ENCODE data around the gene FUS. TPM values are rescaled to one million over a fixed set of nuclear protein-coding genes. Genes with fewer than 3 reads are reported as not detected.

Gene FUS
- total and polyA plus RNA-seq, 2 of the 8 experiments (the other 6 are each of a cell fraction or from before 2014, with no cell fraction given) = 484 to 685 TPM

- H3K4me3 ChIP-seq (ENCODE audit: extremely low read depth in 1 of 4, insufficient read depth in 2 of 4, low read depth in 3 of 4, low read length in 4 of 4) = no peak overlapping the region
- no peak overlapping the region for H4K8ac ChIP-seq (ENCODE audit: extremely low read depth, insufficient read depth, low read length)
- DNase-seq (ENCODE audit: low read depth in 1 of 2, low spot score in 2 of 2) = no peak
- H3K4me1 ChIP-seq (replicated peaks in 1 of 4; ENCODE audit: control insufficient read depth in 3 of 4, insufficient read depth in 4 of 4, low read length in 3 of 4) = peaks cover 0 to 3% (median under 1%) of the 10 kb centered on the region in 4 experiments; a peak in 3 of 7 replicates
- H4K91ac ChIP-seq (replicated peaks; ENCODE audit: insufficient read length, low read length) = no peak overlapping the region
- H2BK15ac ChIP-seq (ENCODE audit: low read length) = no peak overlapping the region
- no peak overlapping the region for H2AFZ ChIP-seq (ENCODE audit: low read length)
- H4K5ac ChIP-seq (ENCODE audit: insufficient read length, low read depth, low read length) = no peak overlapping the region
- no peaks in the 10 kb centered on the region for H3K79me2 ChIP-seq (ENCODE audit: control insufficient read depth in 1 of 2, insufficient read depth in 2 of 2, low read length in 2 of 2)
- no peak overlapping the region for H2BK20ac ChIP-seq (ENCODE audit: low read length)
- H3K23me2 ChIP-seq (ENCODE audit: low read depth, low read length) = peaks cover 10% of the 10 kb centered on the region; the same call in 1 of the 2 replicates
- H2BK120ac ChIP-seq (replicated peaks; ENCODE audit: low read depth, low read length) = no peak overlapping the region
- no peak overlapping the region for H3K4me2 ChIP-seq (ENCODE audit: insufficient read depth in 1 of 2, low read depth in 2 of 2, low read length in 2 of 2)
- H2AK5ac ChIP-seq (ENCODE audit: low read depth, low read length) = no peak overlapping the region
- FAIRE-seq = no peak
- H3K9me3 ChIP-seq (ENCODE audit: insufficient read depth in 2 of 2, low read depth in 1 of 2, low read length in 1 of 2) = no peaks in the 10 kb centered on the region
- H3K14ac ChIP-seq (ENCODE audit: insufficient read length) = no peak overlapping the region
- H3K56ac ChIP-seq (replicated peaks; ENCODE audit: insufficient read length, low read depth, low read length) = no peak overlapping the region
- WGBS, 2 experiments (ENCODE audit: extremely low coverage in 1 of 2, insufficient coverage in 1 of 2, insufficient read length in 1 of 2, insufficient replicate concordance in 2 of 2, low coverage in 1 of 2, low lambda C conversion rate in 2 of 2, missing lambda C conversion rate in 1 of 2) = 82% methylated on average over 6 of the region's 6 CpGs; no CpG with 5 or more reads in 1 of the 2 experiments
- H2BK5ac ChIP-seq (ENCODE audit: low read depth, low read length) = no peak overlapping the region
- H4K20me1 ChIP-seq (replicated peaks in 1 of 2; ENCODE audit: control insufficient read depth in 1 of 2, insufficient read depth in 2 of 2, low read length in 2 of 2) = no peaks in the 10 kb centered on the region
- ChIA-PET CTCF (ENCODE audit: partially characterized antibody) (interaction anchor here (0.6 to 1.7 kb wide), 3 partner anchors 10 to 247 kb away, joined by 3 to 4 read pairs (median 3); partner anchors contain the start of gene PYDC1), POLR2A (ENCODE audit: partially characterized antibody) (interaction anchor here (0.8 to 24.0 kb wide), 6 partner anchors 10 to 50 kb away, joined by 4 to 430 read pairs (median 4); partner anchors contain the start of genes FUS and PYCARD)
- H3K36me3 ChIP-seq (ENCODE audit: control insufficient read depth in 2 of 4, insufficient read depth in 4 of 4, low read length in 3 of 4) = no peaks in the 10 kb centered on the region
- H3K4ac ChIP-seq (replicated peaks; ENCODE audit: insufficient read length, low read depth, low read length) = no peak overlapping the region
- no peak overlapping the region for H2BK12ac ChIP-seq (ENCODE audit: low read depth, low read length)
- no peak overlapping the region for H3K23ac ChIP-seq (ENCODE audit: insufficient read length)
- no peaks in the 10 kb centered on the region for H3K79me1 ChIP-seq (ENCODE audit: low read depth, low read length)
- no peak overlapping the region for H3K9ac ChIP-seq (replicated peaks in 1 of 4; ENCODE audit: extremely low read depth in 1 of 4, low read depth in 3 of 4, low read length in 3 of 4)
- H3K27ac ChIP-seq (ENCODE audit: low read depth, low read length) = no peak overlapping the region
- no peak overlapping the region for H3K18ac ChIP-seq (ENCODE audit: extremely low read depth, low read length)
- H3K27me3 ChIP-seq (replicated peaks in 1 of 4; ENCODE audit: control insufficient read depth in 3 of 4, extremely low read depth in 1 of 4, insufficient read depth in 3 of 4, low read length in 3 of 4) = peaks cover 0 to 6% (median 3%) of the 10 kb centered on the region in 4 experiments; a peak in 3 of 7 replicates
- TF ChIP-seq USF2 (IDR thresholded peaks at IDR 0.05; ENCODE audit: low read length) (no peak), JUN (IDR thresholded peaks at IDR 0.05; ENCODE audit: low read depth, low read length) (no peak), ZNF274 (IDR thresholded peaks at IDR 0.05; ENCODE audit: borderline replicate concordance, extremely low read depth, low read length) (no peak), POLR2AphosphoS5 (IDR thresholded peaks at IDR 0.05; ENCODE audit: low read depth, low read length) (no peak), ASH2L (IDR thresholded peaks at IDR 0.05; ENCODE audit: low read length) (no peak), NRF1 (IDR thresholded peaks at IDR 0.05; ENCODE audit: low read depth, low read length) (no peak), HDAC2 (IDR thresholded peaks at IDR 0.05; ENCODE audit: borderline replicate concordance in 1 of 2, low read depth in 2 of 2, low read length in 2 of 2) (no peak), SP2 (IDR thresholded peaks at IDR 0.05; ENCODE audit: low read length) (no peak), POLR2A (IDR thresholded peaks at IDR 0.05; ENCODE audit: control extremely low read depth in 1 of 2, low read depth in 2 of 2, low read length in 2 of 2) (no peak), TEAD4 (IDR thresholded peaks at IDR 0.05; ENCODE audit: low read depth, low read length) (no peak), CREB1 (IDR thresholded peaks at IDR 0.05) (no peak), SP1 (IDR thresholded peaks at IDR 0.05; ENCODE audit: low read depth, low read length) (no peak), TAF7 (optimal IDR thresholded peaks at IDR 0.05; ENCODE audit: borderline replicate concordance, low read depth, low read length) (no peak), KDM5A (IDR thresholded peaks at IDR 0.05; ENCODE audit: low read length) (no peak), CHD1 (IDR thresholded peaks at IDR 0.05; ENCODE audit: low read depth, low read length) (no peak)
Measured at GRCh38 chr16:31206776-31207175, 26.8 kb downstream of the FUS start.
